Fibroblast of the aortic adventitia (primary cell): ENCODE data around the gene FIZ1. TPM values are rescaled to one million over a fixed set of nuclear protein-coding genes. Genes with fewer than 3 reads are reported as not detected.

Experiments used
- DNase-seq: peaks from one replicate; pipeline ENCODE4 v3.0.0-alpha.2; 2010; ENCODE audit warnings: low read depth
- H3K4me3 ChIP-seq: 2 replicates; pipeline ENCODE4 v1.5.1; 2011; ENCODE audit warnings: low read depth, mild to moderate bottlenecking, control low read depth, low read length, moderate library complexity
- CTCF ChIP-seq: IDR thresholded peaks from 2 replicates; pipeline ENCODE4 v1.5.1; 2011; ENCODE audit warnings: mild to moderate bottlenecking, low read length, control low read depth, inconsistent platforms; ENCODE audit not compliant: insufficient read depth
- total RNA-seq: library from RNA; depleted of rRNA; stranded (reverse); fragments of >200 nt; gene quantifications from 2 replicates; pipeline ENCODE4 v1.2.3, GENCODE V29; 2012; ENCODE audit warnings: low replicate concordance

FIZ1 gene
- total RNA-seq, 1 donor = 4.7 TPM

- no peak for DNase-seq
- TF ChIP-seq CTCF = no peak
- H3K4me3 ChIP-seq = peak overlapping the region; percentile 100
These were observed 36.0 kb upstream of the FIZ1 start for GRCh38 chr19:55635334-55635717.

GRCh38 chr19:55633861-55634260 is 34.5 kb upstream of the FIZ1 start:
- no peak overlapping the region for H3K4me3 ChIP-seq
- peak; percentile 33 for DNase-seq
- no peak for TF ChIP-seq CTCF

- DNase-seq = peak; percentile 98
- H3K4me3 ChIP-seq = no peak overlapping the region
- TF ChIP-seq CTCF = peak; percentile 80
These were observed 33.1 kb upstream of the FIZ1 start for GRCh38 chr19:55632463-55632834.

GRCh38 chr19:55626350-55626749 is 27.0 kb upstream of the FIZ1 start:
- H3K4me3 ChIP-seq = no peak overlapping the region
- no peak for DNase-seq
- no peak for TF ChIP-seq CTCF

GRCh38 chr19:55625004-55625326 is 25.6 kb upstream of the FIZ1 start:
- no peak for TF ChIP-seq CTCF
- peak overlapping the region; percentile 71 for H3K4me3 ChIP-seq
- DNase-seq = no peak

- H3K4me3 ChIP-seq = peak within 1 kb of the TSS; percentile 76
- no peak for TF ChIP-seq CTCF
- peak; percentile 94 for DNase-seq
These were observed 25.0 kb upstream of the FIZ1 start, which contains the start of gene ZNF784 for GRCh38 chr19:55624109-55625003. ZNF784 (minus strand) TSS chr19:55624566; CDS start chr19:55624561, 5 bp downstream.
